Measurements from ENCODE around the gene CENPA.
"Not testable (repeated sequence)": the region's sequence is repeated elsewhere in the genome, so short reads cannot be mapped to it uniquely, and the experiment has no call there.

CENPA gene

GRCh38 chr2:26792720-26793119 lies 6.9 kb downstream of the CENPA start:
- no peak for DNase-seq (ENCODE audit: low spot score)

- no peak for DNase-seq (ENCODE audit: low spot score)
These were observed 7.7 kb downstream of the CENPA start for GRCh38 chr2:26793518-26793917.

- DNase-seq (ENCODE audit: low spot score): not testable (repeated sequence)
These were observed 9.3 kb downstream of the CENPA start for GRCh38 chr2:26795135-26795534.

- no peak for DNase-seq (ENCODE audit: low spot score)
These were observed 15.5 kb downstream of the CENPA start for GRCh38 chr2:26801328-26801727.

GRCh38 chr2:26801796-26802195 lies 15.9 kb downstream of the CENPA start:
- no peak for DNase-seq (ENCODE audit: low spot score)

- no peak for DNase-seq (ENCODE audit: low spot score)
These were observed 19.4 kb downstream of the CENPA start for GRCh38 chr2:26805241-26805676.

- DNase-seq (ENCODE audit: low spot score): no peak
These were observed 22.1 kb downstream of the CENPA start for GRCh38 chr2:26807788-26808460.

- no peak for DNase-seq (ENCODE audit: low spot score)
These were observed 23.4 kb downstream of the CENPA start for GRCh38 chr2:26809211-26809610.

- peak; percentile 27 for DNase-seq (ENCODE audit: low spot score)
These were observed 24.2 kb downstream of the CENPA start for GRCh38 chr2:26809876-26810577.

- no peak for DNase-seq (ENCODE audit: low spot score)
These were observed 25.4 kb downstream of the CENPA start for GRCh38 chr2:26811261-26811660.

- no peak for DNase-seq (ENCODE audit: low spot score)
These were observed 26.2 kb downstream of the CENPA start for GRCh38 chr2:26811791-26812694.

- DNase-seq (ENCODE audit: low spot score): no peak
These were observed 26.9 kb downstream of the CENPA start for GRCh38 chr2:26812731-26813130.

GRCh38 chr2:26814072-26814765 lies 28.4 kb downstream of the CENPA start:
- DNase-seq (ENCODE audit: low spot score): not testable (repeated sequence)

- no peak for DNase-seq (ENCODE audit: low spot score)
These were observed 31.0 kb downstream of the CENPA start for GRCh38 chr2:26816893-26817292.

GRCh38 chr2:26818255-26818654 lies 32.4 kb downstream of the CENPA start:
- DNase-seq (ENCODE audit: low spot score): no peak

GRCh38 chr2:26818972-26819371 lies 33.1 kb downstream of the CENPA start:
- DNase-seq (ENCODE audit: low spot score): no peak

GRCh38 chr2:26820932-26821331 lies 35.1 kb downstream of the CENPA start:
- DNase-seq (ENCODE audit: low spot score): no peak

GRCh38 chr2:26822877-26823276 lies 37.0 kb downstream of the CENPA start:
- no peak for DNase-seq (ENCODE audit: low spot score)

GRCh38 chr2:26838121-26838906 lies 52.5 kb downstream of the CENPA start:
- no peak for DNase-seq (ENCODE audit: low spot score)

- no peak for DNase-seq (ENCODE audit: low spot score)
These were observed 55.2 kb downstream of the CENPA start for GRCh38 chr2:26840937-26841610.

GRCh38 chr2:26843041-26843440 lies 57.2 kb downstream of the CENPA start:
- no peak for DNase-seq (ENCODE audit: low spot score)
